Left lung (tissue), 10 donors: ENCODE data around the gene C2. TPM values are rescaled to one million over a fixed set of nuclear protein-coding genes. Genes with fewer than 3 reads are reported as not detected.

Experiments used
- ATAC-seq: fragments of 200-7000 bp; cut with Tn5 transposase; one replicate; pipeline ENCODE4 v1.9.1; 2020; ENCODE audit warnings: moderate library complexity
- DNase-seq, 4 donors: peaks; one replicate each; pipeline ENCODE4 v3.0.0-alpha.2; 2013 to 2020
- H3K27ac ChIP-seq, 2 donors: fragments of 200-600 bp; sonication (generic) in 1 of 2; one replicate each; pipeline versions ENCODE4 v1.5.0 to v1.8.0; 2020 to 2021
- H3K27me3 ChIP-seq, 2 donors: fragments of 200-600 bp; sonication (generic) in 1 of 2; one replicate each; pipeline versions ENCODE4 v1.5.0 to v1.8.0; 2020 to 2021
- H3K36me3 ChIP-seq, 2 donors: fragments of 200-600 bp; sonication (generic) in 1 of 2; one replicate each; pipeline versions ENCODE4 v1.5.0 to v1.8.0; 2020 to 2021
- H3K4me1 ChIP-seq, 2 donors: fragments of 200-600 bp; one replicate each; pipeline ENCODE4 v1.8.0; 2021
- H3K4me3 ChIP-seq, 2 donors: fragments of 200-600 bp; sonication (generic) in 1 of 2; one replicate each; pipeline versions ENCODE4 v1.5.0 to v1.8.0; 2020 to 2021; ENCODE audit warnings: mild to moderate bottlenecking in 1 of 2
- H3K9me3 ChIP-seq, 2 donors: fragments of 200-600 bp; sonication (generic) in 1 of 2; one replicate each; pipeline versions ENCODE4 v1.5.0 to v1.8.0; 2020 to 2021
- CTCF ChIP-seq, 2 donors: fragments of 200-600 bp; sonication (generic) in 1 of 2; IDR thresholded peaks; one replicate each; pipeline versions ENCODE4 v1.5.0 to v1.8.0; 2021; ENCODE audit warnings: antibody characterized with exemption in 2 of 2
- intact Hi-C, 2 donors: fragments of 100-400 bp; cut with DNase I; formaldehyde crosslinking; loops; one replicate each; pipeline versions ENCODE4 v1.11.2 to v1.14.2; 2022
- polyA plus RNA-seq, 6 donors: library from polyadenylated mRNA; unstranded; fragments of 120-200 nt; gene quantifications; one replicate each; pipeline ENCODE4 v1.2.1, GENCODE V29; 2013; ENCODE audit not compliant: insufficient read length in 6 of 6
- total RNA-seq, 2 donors: library from RNA; stranded (reverse); fragmentation: NEBNext Ultra II Directional; extraction: Animal tissue kit (Norgen Biotek cat#: 25700); gene quantifications; one replicate each; pipeline ENCODE4 v1.2.1, GENCODE V29; 2021
- donor health status: DM: no; HTN: yes; CAD: no.
- donor health status: DM: no; HTN: no; CAD: no.

C2 gene
- total and polyA plus RNA-seq, 8 donors = 3.3 to 192 (median 5.2) TPM

GRCh38 chr6:31889331-31889972 lies 38.1 kb upstream of the C2 start:
- no peak overlapping the region for H3K27ac ChIP-seq
- no peaks in the 10 kb centered on the region for H3K4me1 ChIP-seq
- no peak for DNase-seq
- peaks cover 0 to 97% of the 10 kb centered on the region in 2 donors for H3K36me3 ChIP-seq
- intact Hi-C loops = no loop called here
- H3K4me3 ChIP-seq = no peak overlapping the region
- TF ChIP-seq CTCF (IDR thresholded peaks at IDR 0.05) = no peak
- no peak for ATAC-seq
- no peaks in the 10 kb centered on the region for H3K9me3 ChIP-seq
- no peaks in the 10 kb centered on the region for H3K27me3 ChIP-seq

GRCh38 chr6:31892821-31893220 lies 34.7 kb upstream of the C2 start:
- peaks cover 5 to 10% of the 10 kb centered on the region in 2 donors for H3K4me1 ChIP-seq
- H3K27me3 ChIP-seq = no peaks in the 10 kb centered on the region
- TF ChIP-seq CTCF (IDR thresholded peaks at IDR 0.05) = no peak
- H3K9me3 ChIP-seq = no peaks in the 10 kb centered on the region
- no peak overlapping the region for H3K4me3 ChIP-seq
- peaks cover 0 to 76% of the 10 kb centered on the region in 2 donors for H3K36me3 ChIP-seq
- ATAC-seq = no peak
- DNase-seq = no peak
- intact Hi-C loops = no loop called here
- H3K27ac ChIP-seq = no peak overlapping the region

- no peaks in the 10 kb centered on the region for H3K27me3 ChIP-seq
- ATAC-seq = no peak
- H3K27ac ChIP-seq = peak overlapping the region in 1 of 2 donors; percentile 66
- intact Hi-C loops = no loop called here
- peaks cover 15 to 39% of the 10 kb centered on the region in 2 donors for H3K4me1 ChIP-seq
- H3K9me3 ChIP-seq = no peaks in the 10 kb centered on the region
- DNase-seq = no peak
- H3K4me3 ChIP-seq = peak overlapping the region; percentile 71 to 93
- peaks cover 0 to 42% of the 10 kb centered on the region in 2 donors for H3K36me3 ChIP-seq
- no peak for TF ChIP-seq CTCF (IDR thresholded peaks at IDR 0.05)
Measured at GRCh38 chr6:31896493-31896855, 31.0 kb upstream of the C2 start.

GRCh38 chr6:31896856-31897611 lies 30.5 kb upstream of the C2 start:
- ATAC-seq (no peak), DNase-seq (no peak)
- Histone ChIP-seq H3K4me1 (peaks cover 15 to 39% of the 10 kb centered on the region in 2 donors), H3K4me3 (peak overlapping the region; percentile 71 to 93), H3K36me3 (peaks cover 0 to 36% of the 10 kb centered on the region in 2 donors), H3K27me3 (no peaks in the 10 kb centered on the region), H3K27ac (peak overlapping the region; percentile 33 to 66), H3K9me3 (no peaks in the 10 kb centered on the region)
- no peak for TF ChIP-seq CTCF (IDR thresholded peaks at IDR 0.05)
- intact Hi-C loops = no loop called here

- peak; percentile 70 for ATAC-seq
- intact Hi-C loops = no loop called here
- Histone ChIP-seq H3K4me3 (peak within 1 kb of the TSS; percentile 71 to 93), H3K9me3 (no peaks in the 10 kb centered on the region), H3K27me3 (no peaks in the 10 kb centered on the region), H3K27ac (peak within 1 kb of the TSS; percentile 75 to 81), H3K36me3 (peaks cover 0 to 29% of the 10 kb centered on the region in 2 donors), H3K4me1 (peaks cover 19 to 45% of the 10 kb centered on the region in 2 donors)
- peak; percentile 85 to 97 (median 88) for DNase-seq
- no peak for TF ChIP-seq CTCF (IDR thresholded peaks at IDR 0.05)
Measured at GRCh38 chr6:31897612-31898382, 29.7 kb upstream of the C2 start, which contains the start of gene EHMT2. EHMT2 (minus strand) TSS chr6:31897698; CDS start chr6:31897677, 21 bp downstream.
